Astrocyte (in vitro differentiated cells and primary cell): Measurements from ENCODE around the gene SERPINA10. TPM values are rescaled to one million over a fixed set of nuclear protein-coding genes. Genes with fewer than 3 reads are reported as not detected.
A peak's percentile ranks its signal among the peaks of the same experiment; 100 is the strongest.

Experiments
- DNase-seq: peaks from one replicate; pipeline ENCODE4 v3.0.0-alpha.2; 2010; ENCODE audit warnings: low read depth
- FAIRE-seq: peaks from 2 replicates; lab custom pipeline; 2011; peaks lifted over from hg19 to GRCh38; lab: Jason Lieb, UNC
- H2AFZ ChIP-seq: 2 replicates; pipeline ENCODE4 v1.6.0; 2012; ENCODE audit warnings: low read depth, low read length, inconsistent platforms
- H3K27ac ChIP-seq: 2 replicates; pipeline ENCODE4 v1.5.1; 2011; ENCODE audit warnings: low read depth, low read length, inconsistent platforms
- H3K27me3 ChIP-seq: 2 replicates; pipeline ENCODE4 v1.6.0; 2011; ENCODE audit warnings: low read length, inconsistent platforms; ENCODE audit not compliant: insufficient read depth
- H3K36me3 ChIP-seq: 2 replicates; pipeline ENCODE4 v1.5.1; 2011; ENCODE audit warnings: low read length, inconsistent platforms; ENCODE audit not compliant: insufficient read depth
- H3K4me1 ChIP-seq: 2 replicates; pipeline ENCODE4 v1.5.1; 2011; ENCODE audit warnings: low read length, inconsistent platforms; ENCODE audit not compliant: insufficient read depth
- H3K4me2 ChIP-seq: 2 replicates; pipeline ENCODE4 v1.6.0; 2012; ENCODE audit warnings: low read length, inconsistent platforms
- H3K4me3 ChIP-seq: 2 replicates; pipeline ENCODE4 v1.5.1; 2011; ENCODE audit warnings: low read depth, mild to moderate bottlenecking, low read length, inconsistent platforms; ENCODE audit not compliant: insufficient read depth
- H3K79me2 ChIP-seq: 2 replicates; pipeline ENCODE4 v1.6.0; 2012; ENCODE audit warnings: mild to moderate bottlenecking, low read length, inconsistent platforms; ENCODE audit not compliant: insufficient read depth
- H3K9ac ChIP-seq: 2 replicates; pipeline ENCODE4 v1.6.0; 2012; ENCODE audit warnings: mild to moderate bottlenecking, low read length, inconsistent platforms
- H3K9me3 ChIP-seq: 2 replicates; pipeline ENCODE4 v1.5.1; 2012; ENCODE audit warnings: low read depth, mild to moderate bottlenecking, low read length, inconsistent platforms; ENCODE audit not compliant: insufficient read depth
- H4K20me1 ChIP-seq: 2 replicates; pipeline ENCODE4 v1.6.0; 2012; ENCODE audit warnings: low read length, inconsistent platforms; ENCODE audit not compliant: insufficient read depth
- H3K27ac Mint-ChIP-seq: one replicate; pipeline ENCODE4 v1.8.0; 2021; ENCODE audit warnings: mild to moderate bottlenecking, mixed read lengths; ENCODE audit not compliant: unreplicated experiment
- H3K27me3 Mint-ChIP-seq: one replicate; pipeline ENCODE4 v1.8.0; 2021; ENCODE audit warnings: low read depth, mixed read lengths; ENCODE audit not compliant: unreplicated experiment
- H3K36me3 Mint-ChIP-seq: one replicate; pipeline ENCODE4 v1.8.0; 2021; ENCODE audit warnings: low read depth, mixed read lengths; ENCODE audit not compliant: unreplicated experiment
- H3K4me1 Mint-ChIP-seq: one replicate; pipeline ENCODE4 v1.8.0; 2021; ENCODE audit warnings: low read depth, mixed read lengths; ENCODE audit not compliant: unreplicated experiment
- H3K4me3 Mint-ChIP-seq: one replicate; pipeline ENCODE4 v1.8.0; 2021; ENCODE audit warnings: mild to moderate bottlenecking, moderate library complexity, mixed read lengths; ENCODE audit not compliant: unreplicated experiment
- H3K9me3 Mint-ChIP-seq: one replicate; pipeline ENCODE4 v1.8.0; 2021; ENCODE audit warnings: mild to moderate bottlenecking, mixed read lengths; ENCODE audit not compliant: unreplicated experiment
- CTCF ChIP-seq: IDR thresholded peaks from 2 replicates; pipeline ENCODE4 v1.5.1; 2011; ENCODE audit warnings: low read depth, mild to moderate bottlenecking, inconsistent platforms, low read length, moderate library complexity; ENCODE audit not compliant: insufficient read depth
- EZH2 ChIP-seq: IDR thresholded peaks from 2 replicates; pipeline ENCODE4 v1.6.1; 2012; ENCODE audit warnings: mild to moderate bottlenecking, low read length, inconsistent platforms; ENCODE audit not compliant: insufficient read depth
- total RNA-seq: library from RNA; stranded (reverse); gene quantifications from 2 replicates; pipeline ENCODE4 v1.2.1, GENCODE V29; 2021

The SERPINA10 gene
- total RNA-seq, 1 donor from 2014 or later, result not detected

- Histone ChIP-seq H2AFZ (no peak overlapping the region), H3K4me3 (no peak overlapping the region), H3K9me3 (no peaks in the 10 kb centered on the region), H4K20me1 (no peaks in the 10 kb centered on the region), H3K9ac (no peak overlapping the region), H3K27me3 (no peaks in the 10 kb centered on the region), H3K79me2 (no peaks in the 10 kb centered on the region), H3K4me2 (no peak overlapping the region), H3K36me3 (no peaks in the 10 kb centered on the region), H3K27ac (no peak overlapping the region), H3K4me1 (no peaks in the 10 kb centered on the region)
- Mint-ChIP-seq H3K27ac (no peak overlapping the region), H3K27me3 (peaks cover 14% of the 10 kb centered on the region), H3K36me3 (peaks cover 4% of the 10 kb centered on the region), H3K9me3 (peaks cover 2% of the 10 kb centered on the region), H3K4me1 (peaks cover 8% of the 10 kb centered on the region), H3K4me3 (no peak overlapping the region)
- DNase-seq (no peak), FAIRE-seq (no peak)
- TF ChIP-seq EZH2 (no peak), CTCF (no peak)
These were observed 4.2 kb downstream of the SERPINA10 start for GRCh38 chr14:94288610-94289465.

GRCh38 chr14:94285158-94285557 lies 7.9 kb downstream of the SERPINA10 start:
- FAIRE-seq (no peak), DNase-seq (no peak)
- Histone ChIP-seq H3K9me3 (no peaks in the 10 kb centered on the region), H3K4me1 (no peaks in the 10 kb centered on the region), H3K4me2 (no peak overlapping the region), H2AFZ (no peak overlapping the region), H3K27ac (no peak overlapping the region), H4K20me1 (no peaks in the 10 kb centered on the region), H3K27me3 (no peaks in the 10 kb centered on the region), H3K36me3 (no peaks in the 10 kb centered on the region), H3K4me3 (no peak overlapping the region), H3K79me2 (no peaks in the 10 kb centered on the region), H3K9ac (no peak overlapping the region)
- no peaks in the 10 kb centered on the region for H3K27me3 Mint-ChIP-seq
- no peak overlapping the region for H3K27ac Mint-ChIP-seq
- peaks cover 2% of the 10 kb centered on the region for H3K9me3 Mint-ChIP-seq
- no peaks in the 10 kb centered on the region for H3K36me3 Mint-ChIP-seq
- peaks cover 8% of the 10 kb centered on the region for H3K4me1 Mint-ChIP-seq
- H3K4me3 Mint-ChIP-seq, result no peak overlapping the region
- no peak for TF ChIP-seq CTCF
- TF ChIP-seq EZH2, result no peak

- H3K27me3 ChIP-seq, result no peaks in the 10 kb centered on the region
- H3K4me2 ChIP-seq, result no peak overlapping the region
- H3K36me3 ChIP-seq, result no peaks in the 10 kb centered on the region
- no peak overlapping the region for H3K4me3 Mint-ChIP-seq
- no peak overlapping the region for H2AFZ ChIP-seq
- no peak overlapping the region for H3K9ac ChIP-seq
- no peak overlapping the region for H3K27ac Mint-ChIP-seq
- DNase-seq (peak; percentile 10), FAIRE-seq (no peak)
- no peaks in the 10 kb centered on the region for H3K4me1 ChIP-seq
- no peak overlapping the region for H3K27ac ChIP-seq
- no peaks in the 10 kb centered on the region for H3K79me2 ChIP-seq
- H4K20me1 ChIP-seq, result no peaks in the 10 kb centered on the region
- H3K4me1 Mint-ChIP-seq, result peaks cover 8% of the 10 kb centered on the region
- TF ChIP-seq EZH2, result no peak
- no peak for TF ChIP-seq CTCF
- no peaks in the 10 kb centered on the region for H3K27me3 Mint-ChIP-seq
- peaks cover 2% of the 10 kb centered on the region for H3K9me3 Mint-ChIP-seq
- H3K9me3 ChIP-seq, result no peaks in the 10 kb centered on the region
- no peak overlapping the region for H3K4me3 ChIP-seq
- H3K36me3 Mint-ChIP-seq, result no peaks in the 10 kb centered on the region
These were observed 8.8 kb downstream of the SERPINA10 start for GRCh38 chr14:94284221-94284620.
